Fibroblast of skin of right biceps (primary cell): ENCODE results near the gene UCKL1.

Source experiments
- DNase-seq: peaks from one replicate; pipeline ENCODE4 v3.0.0-alpha.2; 2013

The UCKL1 gene

DNA sequence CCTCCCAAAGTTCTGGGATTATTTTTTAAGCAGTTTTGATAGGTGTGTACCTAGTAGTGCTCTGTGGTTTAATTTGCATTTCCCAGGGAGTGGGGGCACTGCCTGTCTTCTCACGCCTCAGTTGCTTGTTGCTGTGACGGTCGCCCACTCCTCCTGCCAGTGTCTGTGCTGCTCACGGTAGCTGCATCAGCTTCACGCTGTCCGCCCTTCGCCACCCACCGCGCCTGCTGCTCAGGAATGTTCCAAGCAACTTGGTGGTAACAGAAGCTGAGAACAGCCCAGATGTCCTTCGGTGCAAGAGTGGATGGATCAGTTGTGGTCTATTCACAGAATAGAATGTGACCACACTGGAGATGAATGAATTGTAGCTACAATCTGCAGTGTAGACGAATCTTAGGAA, 38.4 kb downstream of the UCKL1 start:
- no peak for DNase-seq

- DNase-seq = peak; percentile 25
These were observed 39.8 kb downstream of the UCKL1 start for GRCh38 chr20:63916371-63916939.

- no peak for DNase-seq
These were observed 40.7 kb downstream of the UCKL1 start for GRCh38 chr20:63915471-63915870.

- no peak for DNase-seq
These were observed 42.4 kb downstream of the UCKL1 start for GRCh38 chr20:63913768-63914167.

- DNase-seq = no peak
These were observed 45.0 kb downstream of the UCKL1 start for GRCh38 chr20:63911176-63911575.

DNA sequence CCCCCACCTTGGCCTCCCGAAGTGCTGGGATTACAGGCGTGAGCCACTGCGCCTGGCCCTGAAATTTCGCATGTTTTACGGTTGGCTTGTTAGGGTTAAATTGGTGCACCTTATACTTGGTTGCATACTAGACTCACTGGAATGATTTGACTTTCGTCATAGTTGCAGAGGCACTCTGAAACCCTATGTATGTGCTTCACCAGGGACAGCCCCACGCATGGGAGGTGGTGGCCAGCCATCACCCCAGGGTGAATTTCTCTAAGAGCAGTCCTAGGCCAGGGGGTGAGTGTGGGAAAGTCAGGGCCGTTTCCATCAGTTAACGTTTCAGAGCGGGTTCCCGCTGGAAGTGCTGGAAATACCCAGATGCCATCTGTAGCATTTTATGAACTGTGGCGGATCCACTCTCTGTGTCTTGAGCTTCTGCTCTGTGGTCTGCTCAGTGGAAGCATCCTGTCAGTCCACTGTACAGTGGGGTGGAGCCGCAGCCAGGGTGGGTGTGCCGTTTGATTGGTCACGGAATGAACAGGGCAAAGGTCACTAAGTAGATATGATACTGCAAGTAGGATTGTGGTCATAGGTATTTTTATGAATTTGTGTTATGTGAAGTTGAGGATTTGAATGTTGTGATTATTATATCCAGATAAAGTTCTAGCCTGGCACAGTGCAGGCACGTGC, 48.1 kb downstream of the UCKL1 start:
- DNase-seq = no peak

- DNase-seq = no peak
These were observed 52.2 kb downstream of the UCKL1 start for GRCh38 chr20:63903796-63904561.

DNA sequence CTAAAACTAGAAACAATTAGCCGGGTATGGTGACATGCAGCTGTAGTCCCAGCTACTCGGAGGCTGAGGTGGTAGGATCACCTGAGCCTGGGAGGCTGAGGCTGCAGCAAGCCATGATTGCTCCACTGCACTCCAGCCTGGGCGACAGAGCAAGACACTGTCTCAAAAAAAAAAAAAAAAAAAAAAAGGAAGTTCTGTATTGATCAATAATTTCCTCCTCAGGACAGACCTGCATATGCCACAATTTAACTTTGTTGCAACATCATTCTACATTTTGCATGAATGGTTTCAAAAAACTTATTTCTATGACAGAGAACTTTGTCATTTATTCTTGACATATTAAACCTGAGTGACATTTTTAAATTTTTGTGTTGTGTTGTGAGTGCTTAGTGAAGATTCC, 55.8 kb downstream of the UCKL1 start:
- DNase-seq = no peak

GRCh38 chr20:63898882-63899558, 57.2 kb downstream of the UCKL1 start:
- no peak for DNase-seq

DNA sequence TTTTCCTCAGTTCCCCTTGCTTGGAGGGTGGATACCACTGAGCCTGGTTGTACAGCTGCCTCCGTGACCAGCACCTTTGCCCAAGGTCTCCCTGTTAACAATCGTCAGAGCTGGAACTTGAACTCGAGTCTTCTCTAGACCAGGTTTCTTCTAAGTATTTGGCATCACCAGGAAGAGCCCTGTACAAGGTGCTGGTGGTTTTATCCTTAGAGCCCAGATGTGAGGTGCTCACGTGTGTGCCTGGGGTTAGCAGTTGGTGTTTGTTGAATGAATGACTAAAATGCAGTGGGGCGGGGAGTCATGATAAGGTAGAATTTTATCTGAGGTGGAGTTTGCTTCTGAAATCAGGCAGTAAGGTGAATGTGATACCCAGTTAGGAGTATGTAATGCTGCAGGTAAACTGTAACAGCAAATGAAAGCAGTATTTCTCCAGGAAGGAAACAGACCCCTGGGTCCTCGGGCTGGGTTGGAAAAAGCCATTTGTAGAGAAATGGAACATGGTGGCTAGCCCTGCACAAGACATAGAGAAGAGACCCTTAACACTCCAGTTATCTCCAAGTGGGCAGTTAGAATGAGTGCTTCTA, 58.1 kb downstream of the UCKL1 start:
- DNase-seq = no peak

- peak; percentile 5 for DNase-seq
These were observed 59.7 kb downstream of the UCKL1 start for GRCh38 chr20:63896264-63897105.

GRCh38 chr20:63895952-63896263, 60.3 kb downstream of the UCKL1 start:
- peak; percentile 10 for DNase-seq

- DNase-seq = no peak
These were observed 60.8 kb downstream of the UCKL1 start for GRCh38 chr20:63895202-63895951.

DNA sequence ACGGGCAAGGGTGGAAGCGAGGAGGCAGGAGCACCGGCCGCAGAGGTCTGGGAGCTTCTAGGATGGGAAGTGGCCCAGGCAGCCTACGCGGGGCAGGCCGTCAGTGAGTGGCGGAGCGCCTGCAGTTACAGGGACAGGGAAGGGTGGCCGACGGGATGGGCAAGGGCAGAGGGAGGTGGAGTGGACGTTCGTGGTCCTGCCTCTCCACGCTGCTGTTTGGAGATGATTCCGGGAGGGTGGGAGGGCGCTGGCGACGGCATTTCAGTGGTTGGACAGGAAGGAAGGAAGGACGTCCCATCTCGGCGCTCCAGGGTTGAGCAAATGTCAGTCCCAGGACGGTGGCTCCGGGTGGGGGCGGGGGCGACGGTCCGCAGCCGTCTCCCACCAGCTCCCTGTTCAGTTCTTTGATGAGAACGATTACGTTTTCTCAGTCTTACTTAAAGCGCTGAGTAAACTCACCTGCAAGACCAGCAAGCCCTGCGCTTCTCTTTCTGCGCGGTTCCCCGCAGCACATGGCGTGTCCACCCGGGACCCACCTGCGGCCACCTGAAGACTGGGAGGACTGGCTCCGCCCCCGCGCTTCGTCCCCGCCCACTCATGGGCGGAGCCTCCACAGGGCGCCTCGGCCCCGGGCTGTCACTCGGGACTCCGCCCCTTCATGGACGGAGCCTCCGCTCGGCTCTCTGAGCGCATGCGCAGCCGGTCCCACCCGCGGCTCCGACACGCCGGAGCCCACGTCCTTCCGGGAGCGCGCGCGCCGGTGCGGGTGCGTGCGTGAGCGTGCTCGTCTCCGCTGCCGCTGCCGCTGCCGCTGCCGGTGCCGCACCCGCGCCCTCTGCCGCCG, 61.6 kb downstream of the UCKL1 start, which contains the start of gene DNAJC5:
Gene DNAJC5, plus strand, starts transcription at position 769 of the 844 bp plus-strand sequence. CDS start 33,220 bp downstream, outside the sequence.
- DNase-seq = peak; percentile 90

- DNase-seq = no peak
These were observed 62.2 kb downstream of the UCKL1 start for GRCh38 chr20:63893999-63894357.

DNA sequence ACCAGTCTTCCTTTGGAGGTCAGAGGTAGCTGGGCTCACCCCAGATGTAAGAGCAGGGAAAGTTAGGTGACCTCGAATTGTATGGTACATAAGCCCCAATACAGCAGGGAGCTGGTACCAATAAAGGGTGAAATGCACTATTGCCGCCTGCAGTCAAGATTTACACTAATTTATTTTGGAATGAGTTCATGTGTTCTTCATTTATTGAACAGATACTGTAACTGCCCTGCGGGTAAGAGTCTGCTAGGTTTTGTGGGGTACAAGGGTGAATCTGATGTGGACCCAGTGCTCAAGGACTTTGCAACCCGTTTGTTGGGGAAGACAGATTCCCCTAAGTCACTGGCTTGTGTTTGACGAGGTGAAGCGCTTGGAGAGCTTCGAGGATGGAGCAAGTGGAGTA, 63.8 kb downstream of the UCKL1 start:
- DNase-seq = no peak

- DNase-seq = no peak
These were observed 64.9 kb downstream of the UCKL1 start for GRCh38 chr20:63891061-63892002.

DNA sequence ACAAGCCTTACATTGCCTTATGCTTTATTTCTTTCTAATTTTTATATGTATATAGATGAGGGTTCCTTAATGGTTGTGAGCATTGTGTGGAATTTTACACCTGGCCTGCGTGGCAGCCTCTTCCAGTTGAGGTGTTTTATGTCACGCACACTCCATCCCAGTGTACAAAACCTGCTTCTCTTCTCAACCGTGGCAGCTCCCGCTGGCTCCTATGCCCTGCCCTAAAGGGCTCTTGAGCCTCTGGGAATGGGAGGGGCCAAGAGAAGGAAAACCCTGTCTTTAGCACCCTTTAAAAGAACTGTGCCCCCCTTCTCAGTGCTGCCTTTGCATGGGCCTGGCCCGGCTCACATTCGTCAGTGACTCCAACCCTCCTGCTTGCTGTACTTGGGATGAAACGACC, 65.6 kb downstream of the UCKL1 start:
- DNase-seq = no peak

DNA sequence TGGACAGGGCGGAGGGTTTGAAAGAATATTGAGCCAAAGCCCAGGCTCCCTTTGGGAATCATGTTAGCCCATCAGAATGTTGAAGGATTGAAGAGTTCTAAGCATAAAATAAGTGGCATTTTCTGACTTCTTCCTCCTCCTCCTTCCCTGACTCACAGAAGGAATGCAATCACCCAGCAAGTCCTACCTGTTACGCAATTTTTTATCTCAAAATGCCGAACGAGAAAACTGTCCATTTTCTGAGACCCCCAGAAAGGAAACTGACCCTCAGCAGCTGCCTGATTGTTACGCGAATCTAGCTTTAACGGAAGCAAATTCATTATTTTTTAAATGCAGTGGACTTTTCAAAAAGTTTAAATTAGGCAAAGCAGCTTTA, 66.0 kb downstream of the UCKL1 start:
- no peak for DNase-seq
